Activated T-helper 1 cell treated with Interleukin-2 at 50 U/mL for 16 hours (primary cell): ENCODE data around the gene PPP4R3A.
"Not testable (repeated sequence)": the region's sequence is repeated elsewhere in the genome, so short reads cannot be mapped to it uniquely, and the experiment has no call there.

ENCODE experiments used
- DNase-seq: peaks from one replicate; pipeline ENCODE4 v3.0.0-alpha.2; 2020; ENCODE audit warnings: low read depth

The PPP4R3A gene

DNA sequence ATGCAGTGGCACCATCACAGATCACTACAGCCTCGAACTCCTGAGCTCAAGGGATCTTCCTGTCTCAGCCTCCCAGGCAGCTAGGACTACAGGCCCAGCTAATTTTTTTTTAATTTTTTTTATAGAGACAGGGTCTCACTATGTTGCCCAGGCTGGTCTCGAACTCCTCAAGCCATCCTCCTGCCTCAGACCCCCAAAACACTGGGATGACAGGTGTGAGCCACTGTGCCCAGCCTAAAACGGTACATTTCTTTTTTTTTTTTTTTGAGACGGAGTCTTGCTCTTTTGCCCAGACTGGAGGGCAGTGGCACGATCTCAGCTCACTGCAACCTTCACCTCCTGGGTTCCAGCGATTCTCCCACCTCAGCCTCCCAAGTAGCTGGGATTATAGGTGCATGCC, 100.9 kb downstream of the PPP4R3A start:
- DNase-seq = not testable (repeated sequence)
